Epithelial cell of proximal tubule (primary cell): ENCODE data around the gene OR5L1. TPM values are rescaled to one million over a fixed set of nuclear protein-coding genes. Genes with fewer than 3 reads are reported as not detected.

Experiments
- DNase-seq: peaks from one replicate; pipeline ENCODE4 v3.0.0-alpha.2; 2011; ENCODE audit warnings: low read depth
- H3K4me3 ChIP-seq: 2 replicates; pipeline ENCODE4 v1.5.1; 2011; ENCODE audit warnings: low read depth, mild to moderate bottlenecking, low read length
- CTCF ChIP-seq: conservative IDR thresholded peaks from 2 replicates; pipeline ENCODE4 v1.5.1; 2012; ENCODE audit warnings: low read depth, mild to moderate bottlenecking, low read length
- total RNA-seq: library from RNA; depleted of rRNA; stranded (reverse); fragments of >200 nt; gene quantifications from 2 replicates; pipeline ENCODE4 v1.2.3, GENCODE V29; 2015

OR5L1 gene
- not detected in 2 replicates for total RNA-seq

- H3K4me3 ChIP-seq, result no peak within 1 kb of the TSS
- no peak for TF ChIP-seq CTCF
- no peak for DNase-seq
Measured at GRCh38 chr11:55811067-55811466, at the start of gene OR5L1. Gene OR5L1 (plus strand): TSS chr11:55811367. CDS start chr11:55811467, 100 bp downstream.

GRCh38 chr11:55773138-55773537, 38.0 kb upstream of the OR5L1 start, which contains the start of gene OR5D13:
Gene OR5D13 (plus strand): TSS chr11:55773438. CDS start chr11:55773438, 0 bp downstream.
- TF ChIP-seq CTCF, result no peak
- H3K4me3 ChIP-seq, result no peak within 1 kb of the TSS
- DNase-seq, result no peak

- no peak overlapping the region for H3K4me3 ChIP-seq
- DNase-seq, result no peak
- no peak for TF ChIP-seq CTCF
Measured at GRCh38 chr11:55791606-55792005, 19.6 kb upstream of the OR5L1 start.

- no peak for TF ChIP-seq CTCF
- H3K4me3 ChIP-seq, result no peak overlapping the region
- no peak for DNase-seq
Measured at GRCh38 chr11:55793321-55793720, 17.8 kb upstream of the OR5L1 start.

GRCh38 chr11:55795256-55795655, 15.9 kb upstream of the OR5L1 start, which contains the start of gene OR5D14:
Gene OR5D14 (plus strand): TSS chr11:55795556. CDS start chr11:55795556, 0 bp downstream.
- no peak for DNase-seq
- no peak for TF ChIP-seq CTCF
- no peak within 1 kb of the TSS for H3K4me3 ChIP-seq

GRCh38 chr11:55806248-55806647, 4.9 kb upstream of the OR5L1 start:
- no peak for DNase-seq
- no peak for TF ChIP-seq CTCF
- H3K4me3 ChIP-seq, result no peak overlapping the region

GRCh38 chr11:55819330-55819729, 8.2 kb downstream of the OR5L1 start, which contains the start of gene OR5D18:
Gene OR5D18 (plus strand): TSS chr11:55819630. CDS start chr11:55819630, 0 bp downstream.
- no peak within 1 kb of the TSS for H3K4me3 ChIP-seq
- no peak for TF ChIP-seq CTCF
- no peak for DNase-seq
